Skin of body (tissue), 2 donors: ENCODE measurements around the gene EVI2B. TPM values are rescaled to one million over a fixed set of nuclear protein-coding genes. Genes with fewer than 3 reads are reported as not detected.
"Not testable (repeated sequence)": the region's sequence is repeated elsewhere in the genome, so short reads cannot be mapped to it uniquely, and the experiment has no call there.

Experiments used
- DNase-seq: peaks from one replicate; lab custom pipeline; 2025; lab: John Stamatoyannopoulos, UW
- total RNA-seq: library from RNA; depleted of rRNA; stranded (reverse); fragments of >200 nt; gene quantifications from one replicate; pipeline ENCODE4 v1.2.3, GENCODE V29; 2014

EVI2B gene
- total RNA-seq = 4.0 TPM

GRCh38 chr17:31313982-31314781 lies at the start of gene EVI2B:
TSS of gene EVI2B (minus strand) at chr17:31314054. CDS start at chr17:31305609, 8,445 bp downstream.
- no peak for DNase-seq

GRCh38 chr17:31357839-31358394 lies 44.1 kb upstream of the EVI2B start:
- no peak for DNase-seq

- no peak for DNase-seq
Measured at GRCh38 chr17:31357091-31357490, 43.2 kb upstream of the EVI2B start.

GRCh38 chr17:31355935-31356334 lies 42.1 kb upstream of the EVI2B start:
- DNase-seq = no peak

GRCh38 chr17:31349454-31349853 lies 35.6 kb upstream of the EVI2B start:
- DNase-seq = no peak

GRCh38 chr17:31345191-31345747 lies 31.4 kb upstream of the EVI2B start:
- not testable (repeated sequence) for DNase-seq

GRCh38 chr17:31339906-31340661 lies 26.2 kb upstream of the EVI2B start:
- DNase-seq = no peak

GRCh38 chr17:31329221-31329620 lies 15.4 kb upstream of the EVI2B start:
- no peak for DNase-seq

GRCh38 chr17:31328160-31328535 lies 14.3 kb upstream of the EVI2B start:
- no peak for DNase-seq

GRCh38 chr17:31327534-31328159 lies 13.8 kb upstream of the EVI2B start:
- no peak for DNase-seq

- no peak for DNase-seq
Measured at GRCh38 chr17:31323551-31323950, 9.7 kb upstream of the EVI2B start.

- DNase-seq = no peak
Measured at GRCh38 chr17:31321966-31322365, 8.1 kb upstream of the EVI2B start.

- DNase-seq = peak; percentile 1
Measured at GRCh38 chr17:31321481-31321880, 7.6 kb upstream of the EVI2B start, which contains the start of gene EVI2A. TSS of gene EVI2A (minus strand) at chr17:31321622. CDS start at chr17:31319013, 2,609 bp downstream.

GRCh38 chr17:31320791-31321190 lies 6.9 kb upstream of the EVI2B start:
- no peak for DNase-seq

- DNase-seq = no peak
Measured at GRCh38 chr17:31320241-31320640, 6.4 kb upstream of the EVI2B start.

GRCh38 chr17:31318851-31319661 lies 5.2 kb upstream of the EVI2B start:
- no peak for DNase-seq

GRCh38 chr17:31318298-31318801 lies 4.5 kb upstream of the EVI2B start:
- no peak for DNase-seq

GRCh38 chr17:31314782-31315100 lies 887 bp upstream of the EVI2B start:
- no peak for DNase-seq

GRCh38 chr17:31312223-31312622 lies 1.6 kb downstream of the EVI2B start:
- not testable (repeated sequence) for DNase-seq

GRCh38 chr17:31311526-31311925 lies 2.3 kb downstream of the EVI2B start:
- DNase-seq = no peak

- no peak for DNase-seq
Measured at GRCh38 chr17:31310886-31311285, 3.0 kb downstream of the EVI2B start.
